HG02840 (cell line): ENCODE measurements around the gene MAOA.
"Not testable (repeated sequence)": the region's sequence is repeated elsewhere in the genome, so short reads cannot be mapped to it uniquely, and the experiment has no call there.

Source experiments
- ATAC-seq: cut with Tn5 transposase; IDR thresholded peaks from one replicate; pipeline ENCODE4 v1.9.1; 2021; ENCODE audit warnings: mild to moderate bottlenecking, moderate library complexity, moderate number of reproducible peaks; ENCODE audit not compliant: unreplicated experiment, low FRiP score

The MAOA gene

GRCh38 chrX:43661521-43662240, 5.6 kb downstream of the MAOA start:
- ATAC-seq: no peak

GRCh38 chrX:43663173-43663572, 7.1 kb downstream of the MAOA start:
- ATAC-seq: no peak

- ATAC-seq: no peak
These were observed 8.2 kb downstream of the MAOA start for GRCh38 chrX:43664258-43664657.

DNA sequence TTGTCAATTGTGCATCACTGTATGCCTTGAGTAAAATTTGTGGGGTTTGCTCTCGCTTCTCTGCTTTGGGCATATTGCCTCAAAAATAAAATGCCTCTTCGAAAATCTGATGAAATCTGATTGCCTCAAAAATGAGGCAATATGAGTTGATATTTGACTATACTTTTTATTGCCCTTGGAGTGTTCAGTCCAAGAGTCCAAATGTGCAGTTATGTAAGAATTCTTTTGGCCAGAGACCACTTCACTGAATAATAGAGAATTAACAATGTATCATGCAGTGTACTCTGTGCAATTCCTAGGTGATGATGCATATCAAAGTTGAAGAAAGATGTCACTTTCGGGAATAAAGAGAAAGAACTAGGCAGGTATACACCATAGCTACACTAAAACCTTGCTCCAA, 8.6 kb downstream of the MAOA start:
- no peak for ATAC-seq

GRCh38 chrX:43666311-43666912, 10.3 kb downstream of the MAOA start:
- no peak for ATAC-seq

DNA sequence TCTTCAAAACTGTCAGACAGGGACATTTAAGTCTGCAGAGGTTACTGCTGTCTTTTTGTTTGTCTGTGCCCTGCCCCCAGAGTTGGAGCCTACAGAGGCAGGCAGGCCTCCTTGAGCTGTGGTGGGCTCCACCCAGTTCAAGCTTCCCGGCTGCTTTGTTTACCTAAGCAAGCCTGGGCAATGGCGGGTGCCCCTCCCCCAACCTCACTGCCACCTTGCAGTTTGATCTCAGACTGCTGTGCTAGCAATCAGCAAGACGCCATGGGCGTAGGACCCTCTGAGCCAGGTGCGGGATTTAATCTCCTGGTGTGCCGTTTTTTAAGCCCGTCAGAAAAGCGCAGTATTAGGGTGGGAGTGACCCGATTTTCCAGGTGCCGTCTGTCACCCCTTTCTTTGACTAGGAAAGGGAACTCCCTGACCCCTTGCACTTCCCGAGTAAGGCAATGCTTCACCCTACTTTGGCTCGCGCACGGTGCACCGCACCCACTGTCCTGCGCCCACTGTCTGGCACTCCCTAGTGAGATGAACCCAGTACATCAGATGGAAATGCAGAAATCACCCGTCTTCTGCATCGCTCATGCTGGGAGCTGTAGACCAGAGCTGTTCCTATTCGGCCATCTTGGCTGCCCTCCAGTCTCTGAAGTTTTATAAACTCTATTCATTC, 20.0 kb downstream of the MAOA start:
- ATAC-seq: not testable (repeated sequence)

DNA sequence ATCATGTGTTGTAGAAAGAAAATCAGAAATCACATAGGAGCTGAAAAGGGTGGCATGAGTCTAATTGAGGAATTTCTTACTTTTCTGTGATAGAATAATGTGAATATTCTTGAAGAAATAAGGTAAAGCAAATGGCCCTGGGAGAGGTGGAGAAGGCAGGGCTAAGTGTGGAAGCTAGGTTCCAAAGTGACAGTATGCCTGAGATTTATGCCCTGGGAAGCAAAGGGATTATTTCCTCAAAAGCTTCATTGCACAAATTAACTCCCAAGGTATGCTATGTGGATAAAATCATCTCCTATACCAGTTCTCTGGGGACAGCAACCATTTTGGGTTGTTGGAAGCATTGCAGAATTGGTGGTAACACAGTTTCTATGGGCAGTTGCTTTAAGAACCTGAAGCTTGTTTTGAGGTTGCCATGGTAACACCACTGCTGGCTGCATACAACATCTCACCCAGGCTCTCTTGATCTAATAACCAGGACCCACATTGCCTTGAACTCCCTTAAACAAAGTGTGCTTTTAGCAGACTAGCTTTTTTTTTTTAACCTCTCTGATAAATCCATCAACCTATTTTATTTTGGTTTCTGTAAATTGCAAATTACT, 21.0 kb downstream of the MAOA start:
- ATAC-seq: no peak

- no peak for ATAC-seq
These were observed 21.9 kb downstream of the MAOA start for GRCh38 chrX:43677993-43678392.

- ATAC-seq: no peak
These were observed 23.0 kb downstream of the MAOA start for GRCh38 chrX:43679058-43679457.

DNA sequence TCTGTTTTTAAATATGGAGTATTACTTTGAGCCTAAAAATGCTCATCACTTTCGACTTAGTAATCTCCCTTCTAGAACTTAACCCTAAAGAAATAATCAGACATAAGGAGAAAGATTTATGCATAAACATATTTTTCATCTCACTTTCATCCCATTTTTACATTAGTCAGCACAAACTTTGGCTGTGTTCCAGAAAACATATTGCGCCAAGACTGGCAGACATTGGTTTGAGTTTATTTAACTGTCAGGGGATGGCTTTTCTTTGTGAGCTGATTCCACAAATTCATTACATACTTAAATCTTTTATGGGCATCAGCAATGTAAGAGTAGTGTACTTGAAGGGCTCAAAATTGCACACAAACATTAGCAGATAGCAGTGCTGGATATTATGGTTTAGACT, 23.7 kb downstream of the MAOA start:
- ATAC-seq: no peak

GRCh38 chrX:43682726-43683125, 26.6 kb downstream of the MAOA start:
- ATAC-seq: no peak

DNA sequence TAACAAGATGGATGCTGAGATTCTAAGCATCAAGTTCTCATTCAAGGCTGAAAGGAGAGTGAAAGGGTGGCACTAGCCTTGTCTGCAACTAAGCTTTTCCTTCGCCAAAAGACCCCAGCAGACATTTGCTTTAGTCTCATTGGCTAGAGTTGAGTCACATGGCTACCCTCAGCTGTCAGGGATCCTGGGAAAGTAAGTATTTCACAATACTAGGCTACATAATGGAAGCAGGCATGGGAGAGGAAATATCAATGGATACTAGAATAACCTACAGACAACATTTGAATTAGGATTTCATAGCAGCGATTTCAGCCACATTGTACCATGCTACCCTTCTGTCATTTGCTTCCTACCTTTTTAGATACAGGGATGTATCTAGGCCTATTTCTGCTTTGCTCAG, 29.1 kb downstream of the MAOA start:
- no peak for ATAC-seq

DNA sequence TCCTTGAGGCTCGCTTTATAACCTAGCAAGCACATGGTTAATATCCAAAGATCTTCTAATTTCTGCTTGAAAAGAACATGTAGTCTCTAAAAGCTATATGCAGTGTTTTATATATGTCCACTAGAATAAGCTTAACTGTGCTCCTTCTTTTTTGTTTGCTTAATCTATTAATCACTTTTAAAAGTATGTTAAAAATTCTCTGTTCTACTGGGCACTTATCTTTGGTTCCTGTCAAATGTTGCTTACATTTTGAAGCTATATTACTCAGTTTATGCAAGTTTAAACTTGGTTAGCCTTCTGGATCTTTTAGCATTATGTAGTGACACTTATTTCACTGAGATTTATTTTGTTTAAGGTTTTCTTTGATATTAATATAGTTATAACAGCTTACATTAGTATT, 32.5 kb downstream of the MAOA start:
- ATAC-seq: no peak

GRCh38 chrX:43693602-43694406, 37.7 kb downstream of the MAOA start:
- no peak for ATAC-seq

DNA sequence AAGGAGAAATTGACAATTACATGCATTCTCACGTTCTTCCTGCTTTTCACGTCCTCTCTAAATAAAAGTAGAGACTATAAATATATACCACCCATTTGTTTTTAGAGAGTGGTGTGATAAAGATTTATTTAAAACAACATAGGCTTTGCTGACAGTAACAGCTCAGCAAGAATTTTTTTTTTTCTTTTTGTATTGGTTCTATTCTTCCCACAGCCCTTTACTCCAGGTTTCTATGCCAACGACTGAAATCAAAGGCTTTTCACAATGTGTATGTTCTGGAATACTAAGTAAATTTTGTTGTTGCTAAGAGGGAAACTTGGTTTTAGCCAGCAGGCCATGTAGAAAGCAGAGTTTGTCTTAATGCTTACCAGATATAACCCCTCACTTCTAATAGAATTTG, 43.4 kb downstream of the MAOA start:
- no peak for ATAC-seq

DNA sequence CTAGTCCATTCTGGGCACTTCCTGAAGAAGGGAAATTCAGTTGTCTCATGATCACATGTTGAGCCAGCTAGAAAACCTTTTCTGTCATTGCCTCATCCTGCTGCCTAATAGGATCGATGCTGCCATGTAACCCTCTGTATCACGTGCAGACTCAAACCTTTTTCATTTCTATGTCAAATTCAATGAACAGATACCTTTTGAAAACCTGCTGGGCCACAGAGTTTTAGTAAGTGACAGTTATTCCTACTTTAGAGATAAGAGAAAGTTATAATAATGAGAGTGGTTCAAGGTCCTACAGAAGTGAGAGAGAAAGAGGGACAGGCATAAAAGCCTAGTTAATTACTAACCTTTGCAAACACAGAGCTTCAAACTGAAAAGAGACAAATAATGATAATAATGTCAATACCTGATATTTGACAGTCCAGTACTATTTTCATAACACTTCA, 46.0 kb downstream of the MAOA start:
- no peak for ATAC-seq

- ATAC-seq: no peak
These were observed 46.6 kb downstream of the MAOA start for GRCh38 chrX:43702660-43703059.

DNA sequence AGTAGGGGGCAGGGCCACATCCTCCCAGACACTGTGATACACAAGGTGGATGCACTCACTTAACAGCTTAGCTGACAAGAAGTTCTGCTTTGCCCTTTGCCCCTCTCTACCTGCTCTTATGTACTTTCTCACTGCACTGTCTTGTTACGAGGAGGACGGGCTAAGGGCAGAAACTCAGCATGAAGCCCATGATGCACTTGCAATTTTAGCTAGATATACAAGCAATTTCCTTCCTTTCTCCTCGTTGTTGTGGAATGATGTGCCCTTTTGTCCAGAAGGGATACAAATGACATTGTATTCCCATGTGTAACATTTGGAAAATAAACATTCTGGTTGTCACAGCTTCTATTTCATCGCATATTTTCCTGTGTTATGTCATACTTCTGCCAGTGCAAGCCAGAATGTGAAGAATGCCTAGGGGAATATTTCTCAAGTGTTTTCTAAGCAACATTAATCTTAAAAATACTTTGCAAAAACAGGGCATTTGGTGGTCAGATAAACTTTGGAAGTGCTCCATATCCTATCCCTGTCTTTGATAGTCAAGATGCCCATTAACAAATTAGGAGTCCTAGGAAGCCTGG, 47.2 kb downstream of the MAOA start:
- no peak for ATAC-seq

GRCh38 chrX:43706786-43707370, 50.8 kb downstream of the MAOA start:
- no peak for ATAC-seq
